Measurements from ENCODE around the gene RPS6KB1.

GRCh38 chr17:59954856-59955255 lies 61.9 kb downstream of the RPS6KB1 start:
- TF ChIP-seq CTCF (conservative IDR thresholded peaks at IDR 0.05; ENCODE audit: low read length), result no peak
- TF ChIP-seq EZH2phosphoT487 (IDR thresholded peaks at IDR 0.05; ENCODE audit: borderline replicate concordance, low read depth, low read length), result no peak
